ENCODE data around the gene ACYP2.

Gene ACYP2

DNA sequence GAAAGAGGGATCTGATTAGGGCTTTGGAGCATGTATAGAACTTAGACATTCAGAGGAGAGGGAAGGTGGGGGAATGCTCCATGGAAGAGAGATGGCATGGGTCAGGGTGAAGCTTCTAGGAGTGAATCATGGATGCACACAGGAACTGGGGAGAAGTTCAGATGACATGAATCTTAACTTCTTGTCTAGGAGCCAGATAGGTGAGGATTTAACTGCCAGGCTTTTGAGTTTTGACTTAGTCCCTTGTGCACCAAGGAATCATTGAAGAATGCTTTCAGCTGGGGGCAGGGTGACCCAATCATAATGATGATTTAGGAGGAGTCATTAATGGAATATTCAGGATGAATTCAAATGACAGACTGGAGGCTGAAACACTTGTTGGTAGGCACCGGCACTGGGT lies 48.7 kb downstream of the ACYP2 start:
- DNase-seq: no peak

DNA sequence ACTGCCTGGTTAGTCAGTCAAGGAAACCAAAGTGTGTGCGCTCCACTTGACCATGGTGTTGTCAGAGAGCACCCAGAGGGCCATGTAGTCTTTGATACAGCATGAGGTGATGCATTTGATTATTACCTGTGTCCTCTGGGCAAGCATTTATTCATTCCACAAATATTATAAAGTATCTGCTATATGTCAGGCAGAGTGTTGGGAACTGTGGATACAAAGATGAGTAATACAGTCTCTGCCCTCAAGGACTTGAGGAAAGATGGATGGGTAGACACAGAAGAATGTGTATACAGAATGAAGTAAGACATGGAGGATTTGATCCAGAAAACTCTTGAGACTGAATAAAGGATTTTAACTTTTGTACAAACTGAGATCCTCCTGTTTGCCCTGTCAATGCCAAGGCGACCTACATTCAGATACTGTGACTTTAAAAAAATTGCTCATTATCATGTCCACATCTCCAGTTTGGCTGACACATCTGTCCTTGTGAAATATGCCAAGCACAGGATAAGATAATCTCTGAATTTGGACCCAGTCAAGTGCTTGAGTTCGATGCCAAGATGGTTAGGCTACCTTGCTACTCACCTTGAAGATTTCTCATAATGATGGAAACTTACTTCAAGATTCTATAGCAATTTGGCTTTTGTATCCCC lies 50.8 kb downstream of the ACYP2 start:
- no peak for DNase-seq

DNA sequence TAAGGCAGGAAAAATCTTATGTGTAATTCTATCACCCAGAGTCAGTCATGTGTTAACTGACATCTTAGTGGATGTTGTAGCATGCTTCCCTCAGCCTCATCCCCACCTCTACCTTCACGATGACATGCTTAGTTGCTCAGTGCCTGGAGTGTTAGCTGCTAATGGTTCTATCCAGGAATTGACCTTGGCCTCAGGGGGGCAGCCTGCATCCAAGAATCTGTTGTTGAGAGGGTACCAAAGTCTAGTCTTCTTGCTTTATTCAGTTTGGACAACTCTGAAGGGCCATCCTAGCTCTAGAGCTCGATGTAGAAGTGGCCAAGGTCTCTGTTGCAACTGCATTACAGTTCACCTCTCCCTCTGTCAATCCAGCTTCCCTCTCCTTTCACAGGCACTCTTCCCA lies 61.2 kb downstream of the ACYP2 start:
- DNase-seq: peak; percentile 29 to 30

DNA sequence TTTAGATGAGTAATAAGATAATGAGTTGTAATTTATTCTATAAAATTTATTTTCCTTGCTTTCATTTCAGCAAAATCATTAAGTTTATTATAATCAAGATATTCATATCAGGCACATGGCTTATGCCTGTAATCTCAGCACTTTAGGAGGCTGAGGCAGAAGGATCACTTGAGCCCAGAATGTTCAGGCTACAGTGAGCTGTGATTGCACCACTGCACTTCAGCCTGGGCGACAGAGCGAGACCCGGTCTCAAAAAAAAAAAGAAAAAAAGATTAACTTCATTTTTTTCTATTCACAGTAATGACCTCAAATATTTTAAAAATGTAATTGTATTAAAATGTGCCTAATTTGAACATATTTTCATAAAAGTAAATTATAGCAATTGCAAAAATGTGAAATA lies 67.9 kb downstream of the ACYP2 start:
- DNase-seq: no peak

DNA sequence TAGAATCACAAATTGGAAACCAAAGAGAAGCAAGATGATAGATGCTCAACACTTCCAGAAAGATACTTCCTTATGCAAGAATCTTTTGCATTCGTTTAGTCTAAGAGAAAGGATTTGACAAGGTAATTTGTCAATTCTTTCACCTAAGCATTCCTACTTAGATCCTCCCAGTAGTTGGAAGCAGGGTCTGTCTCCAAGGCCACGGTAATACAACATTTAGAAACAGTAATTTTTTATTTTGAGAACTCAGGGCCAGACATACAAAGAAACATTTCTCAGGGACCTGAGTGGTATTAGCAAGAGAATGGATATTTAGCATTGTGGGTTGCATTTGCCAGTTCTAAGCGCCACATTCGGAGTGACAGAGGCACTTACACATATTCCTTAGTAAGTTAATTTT lies 68.6 kb downstream of the ACYP2 start:
- DNase-seq: no peak

DNA sequence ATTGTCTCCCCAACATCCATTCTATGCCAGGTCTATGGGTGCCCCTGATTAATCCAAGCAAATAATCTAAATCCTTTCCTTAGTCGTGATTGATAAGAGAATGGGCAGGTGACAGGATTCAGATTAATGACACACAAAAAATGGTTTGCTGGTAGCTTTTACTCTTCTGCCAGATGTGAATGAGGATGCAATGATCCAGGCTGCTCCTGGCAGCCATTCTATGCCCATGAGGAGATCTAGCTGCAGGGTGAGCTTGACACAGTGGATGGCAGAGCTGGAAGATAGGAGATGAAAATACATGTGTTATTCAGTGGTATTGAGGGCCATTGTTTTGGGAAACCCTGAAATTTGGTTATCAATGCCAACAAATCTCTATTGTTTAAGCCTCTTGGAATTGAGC lies 69.7 kb downstream of the ACYP2 start:
- DNase-seq: no peak

DNA sequence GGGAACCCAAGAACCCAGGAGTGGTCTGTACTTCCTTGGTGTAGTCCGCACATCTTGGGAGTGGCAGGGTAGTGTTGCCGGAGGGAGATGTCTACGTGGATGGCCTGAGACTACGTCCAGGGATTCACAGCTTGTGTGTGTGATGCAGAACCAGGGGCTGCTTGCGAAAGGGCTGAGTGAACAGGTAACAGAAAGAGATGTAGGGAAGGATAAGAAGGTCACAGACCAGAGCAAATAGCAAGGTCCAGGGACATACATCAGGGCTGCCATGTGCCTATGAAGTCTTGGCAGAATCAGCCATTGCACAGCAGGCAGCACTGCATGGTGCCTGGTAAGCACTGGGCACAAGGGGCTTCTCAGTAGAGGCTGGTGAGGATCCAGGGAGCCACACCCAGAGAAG lies 71.9 kb downstream of the ACYP2 start:
- no peak for DNase-seq

DNA sequence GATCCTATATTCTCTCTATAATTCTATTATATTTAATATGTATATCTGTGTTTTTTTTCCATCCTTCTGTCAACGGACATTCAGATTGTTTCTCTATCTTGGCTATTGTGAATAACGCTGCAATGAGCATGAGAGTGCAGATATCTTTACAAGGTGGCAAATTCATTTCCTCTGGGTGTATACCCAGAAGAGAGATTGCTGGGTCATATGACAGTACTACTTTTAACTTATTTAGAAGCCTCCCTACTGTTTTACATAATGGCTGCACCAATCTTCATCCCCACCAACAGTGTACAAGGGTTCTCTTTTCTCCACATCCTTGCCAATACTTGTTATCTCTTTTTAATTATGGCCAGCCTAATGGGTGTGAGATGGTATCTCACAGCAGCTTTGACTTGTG lies 74.1 kb downstream of the ACYP2 start:
- DNase-seq: no peak

DNA sequence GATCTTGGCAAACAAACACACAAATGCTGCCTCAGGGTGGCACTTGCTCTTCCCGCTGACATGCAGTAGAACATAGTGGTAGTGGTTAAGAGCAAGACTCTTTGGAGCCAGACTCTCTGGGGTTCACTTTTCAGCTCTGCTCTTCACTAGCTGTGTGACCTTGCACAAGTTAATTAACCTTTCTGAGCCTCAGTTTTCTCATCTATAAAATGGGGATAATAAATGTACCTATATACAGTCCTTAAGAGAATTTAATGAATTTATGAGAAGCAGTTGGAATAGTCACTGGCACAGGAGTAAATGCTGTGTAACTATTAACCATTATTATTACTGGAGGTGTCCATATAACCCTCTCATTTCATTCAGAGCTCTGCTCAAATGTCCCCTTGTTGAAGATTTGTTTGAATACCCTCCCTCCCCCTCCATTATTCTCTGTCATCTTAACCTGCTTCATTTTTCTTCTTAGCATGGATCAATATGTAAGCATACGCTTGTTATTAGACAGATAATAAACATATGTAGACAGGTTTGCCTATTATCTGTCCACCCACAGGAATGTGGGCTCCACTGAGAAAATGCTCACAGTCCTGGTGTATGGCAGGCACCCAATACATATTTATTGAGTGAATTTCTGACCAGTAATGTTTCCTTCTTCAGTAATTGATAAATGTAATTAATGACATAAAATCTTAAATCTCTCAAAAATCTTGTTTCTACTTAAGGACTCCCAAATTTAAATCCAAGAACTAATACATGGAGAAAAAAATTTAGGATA lies 76.1 kb downstream of the ACYP2 start:
- no peak for DNase-seq

DNA sequence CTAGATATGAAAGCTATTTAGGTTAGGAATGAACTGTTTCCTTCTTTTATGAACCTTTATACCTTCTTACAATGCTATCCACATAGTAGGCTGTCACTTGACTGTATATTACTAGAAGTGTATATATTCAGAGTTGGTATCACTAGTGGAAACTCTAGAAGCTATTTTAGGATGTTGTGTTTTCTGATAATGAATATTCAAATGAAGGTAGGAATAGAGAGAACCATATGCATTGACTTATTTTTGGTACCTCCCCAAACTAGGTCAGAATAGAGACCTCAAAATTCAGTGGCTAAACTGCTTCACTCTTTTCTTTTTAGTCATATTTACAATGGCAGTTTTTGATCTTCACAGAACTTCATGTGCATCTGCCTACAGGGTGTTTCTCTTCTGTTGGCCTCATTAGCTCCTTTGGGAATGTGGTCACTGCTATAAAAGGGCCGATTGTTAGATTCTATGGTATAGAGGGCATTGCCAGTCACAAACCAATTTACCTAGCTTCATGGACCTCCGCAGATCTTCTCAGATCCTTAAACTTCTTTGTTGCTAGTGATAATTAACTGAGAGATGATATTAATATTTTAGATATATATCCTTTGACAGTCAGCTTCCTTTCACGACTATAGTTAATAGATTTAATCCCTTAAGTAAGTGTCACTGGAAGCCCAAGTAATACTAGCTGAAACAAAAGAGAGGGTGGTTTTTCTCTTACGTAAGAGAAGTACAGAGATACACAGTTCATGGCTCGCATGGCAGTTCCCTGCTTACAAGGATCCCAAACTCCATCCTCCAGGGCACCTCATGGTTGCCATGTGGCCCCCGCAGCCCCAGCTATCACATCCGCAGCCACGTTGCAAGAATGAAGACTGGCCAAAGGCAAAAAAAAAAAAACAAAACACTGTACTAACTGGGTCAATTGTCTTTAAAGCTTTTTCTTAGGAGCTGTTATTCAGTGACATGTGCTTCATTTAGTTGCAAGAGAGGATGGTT lies 79.6 kb downstream of the ACYP2 start:
- DNase-seq: no peak

DNA sequence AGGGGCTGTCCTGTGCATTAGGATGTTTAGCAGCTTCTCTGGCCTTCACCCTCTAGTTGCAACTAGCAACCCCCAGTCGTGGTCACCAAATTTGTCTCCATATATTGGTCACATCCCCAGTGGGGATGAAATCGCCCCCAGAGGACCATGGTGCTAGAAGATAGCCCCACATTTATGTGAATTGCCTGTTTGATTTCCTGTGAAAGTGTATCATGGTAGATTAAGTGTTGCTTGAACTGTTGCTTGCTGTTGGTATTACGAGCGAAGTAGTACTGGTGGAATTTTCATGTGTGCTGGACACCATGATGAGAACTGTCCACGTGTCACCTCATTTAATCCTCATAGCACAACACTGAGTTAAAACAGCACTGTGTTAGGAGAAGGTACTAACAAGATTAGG lies 81.2 kb downstream of the ACYP2 start:
- DNase-seq: no peak

DNA sequence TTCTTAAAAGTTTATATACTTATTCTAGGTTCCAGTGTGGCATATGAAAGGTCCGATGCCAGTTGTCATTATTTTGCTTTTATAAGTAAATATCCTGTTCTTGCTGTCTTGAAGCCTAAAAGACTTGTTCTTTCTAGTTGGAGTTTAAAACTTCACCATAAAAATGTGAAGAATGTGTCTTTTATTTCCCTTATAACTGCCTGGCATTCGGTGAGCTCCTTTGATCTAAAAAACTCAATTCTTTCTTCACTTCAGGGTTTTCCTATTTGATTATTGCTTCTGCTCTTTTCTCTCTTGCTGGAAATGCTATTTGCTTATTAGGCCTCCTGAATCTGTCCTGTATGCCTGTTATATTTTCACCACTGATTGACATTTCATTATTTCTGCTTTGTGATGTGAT lies 89.1 kb downstream of the ACYP2 start:
- no peak for DNase-seq

DNA sequence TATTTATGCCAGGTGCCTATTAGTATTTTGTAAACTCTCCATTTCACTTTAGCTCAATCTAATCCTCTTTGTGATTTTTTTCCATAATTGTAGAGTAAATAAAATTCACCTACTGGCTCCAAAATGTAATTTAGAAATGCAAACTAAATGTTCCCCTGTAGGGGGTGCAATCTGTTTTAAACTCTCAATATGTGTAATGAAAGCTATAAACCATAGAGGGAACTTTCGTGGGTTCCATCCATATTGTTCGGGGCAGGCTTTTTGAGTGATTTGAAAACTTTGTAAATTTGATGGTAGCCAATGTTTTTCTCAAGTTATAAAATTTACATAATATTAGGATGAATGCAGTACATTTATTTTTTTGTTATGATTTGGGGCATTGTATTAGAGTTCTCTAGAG lies 91.2 kb downstream of the ACYP2 start:
- DNase-seq: peak in 1 of 2 donors; percentile 58

DNA sequence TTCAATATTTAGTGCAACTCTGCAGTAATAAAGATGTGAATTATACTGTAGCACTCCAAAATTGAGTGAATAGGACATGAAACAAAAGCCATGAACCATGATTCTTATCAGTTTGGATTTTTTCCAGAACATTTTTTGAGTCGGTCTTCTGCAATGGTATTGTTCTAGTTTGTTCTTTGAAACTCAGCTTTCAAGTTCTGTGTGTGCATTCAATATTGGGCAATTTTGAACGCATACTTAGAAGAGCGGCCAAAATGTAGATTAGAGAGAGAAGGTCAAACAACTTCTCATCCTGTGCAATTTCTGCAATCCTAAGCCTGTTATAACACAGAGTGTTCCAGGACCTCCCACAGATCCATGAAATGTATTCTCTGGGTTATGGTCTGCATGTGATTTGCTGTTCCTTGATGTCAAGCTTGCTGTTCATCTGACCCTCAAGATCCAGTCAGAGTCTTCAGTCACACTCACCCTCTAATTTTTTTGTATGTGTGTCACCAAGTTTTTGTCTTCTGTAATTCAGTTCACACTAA lies 92.3 kb downstream of the ACYP2 start:
- DNase-seq: no peak

DNA sequence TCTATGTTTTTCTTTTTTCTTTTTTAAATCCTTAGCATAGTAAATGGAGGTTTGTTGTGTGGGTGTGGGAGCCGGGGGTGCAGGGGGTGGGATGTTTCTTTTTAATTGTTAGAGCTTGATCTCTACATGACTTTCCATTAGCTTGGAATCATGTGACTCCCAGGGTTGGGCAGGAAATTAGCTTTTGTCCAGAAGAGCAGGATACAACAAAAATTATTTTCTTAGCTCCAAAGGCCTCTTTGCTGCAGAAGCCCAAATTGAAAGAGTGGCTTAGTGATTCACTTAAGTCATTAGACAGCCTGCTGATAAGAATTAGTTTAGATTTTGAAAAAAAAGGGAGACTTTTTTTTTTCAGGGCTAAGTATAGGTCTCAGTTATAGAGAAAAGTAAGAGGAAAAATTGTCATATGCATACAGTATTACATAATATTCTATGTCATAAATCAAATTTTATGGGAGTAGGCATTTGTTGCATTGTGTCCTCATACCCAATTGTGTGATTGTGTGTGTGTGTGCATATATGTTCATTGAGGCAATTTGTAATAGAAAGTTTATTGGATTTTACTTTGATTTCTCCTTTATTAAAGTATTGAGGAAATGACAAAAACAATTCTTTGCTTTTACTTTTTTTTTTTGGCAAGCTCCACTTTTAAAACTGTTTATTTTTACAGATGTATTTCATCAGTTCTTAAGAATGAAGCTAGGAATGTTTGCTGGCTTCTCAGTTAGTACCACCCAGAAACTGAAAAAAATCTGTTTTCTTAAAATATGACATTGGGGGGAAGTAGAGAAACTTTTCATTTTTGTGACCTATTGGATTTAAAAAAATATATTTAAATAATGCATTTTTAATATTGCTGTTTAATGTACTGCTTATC lies 93.2 kb downstream of the ACYP2 start:
- DNase-seq: no peak

DNA sequence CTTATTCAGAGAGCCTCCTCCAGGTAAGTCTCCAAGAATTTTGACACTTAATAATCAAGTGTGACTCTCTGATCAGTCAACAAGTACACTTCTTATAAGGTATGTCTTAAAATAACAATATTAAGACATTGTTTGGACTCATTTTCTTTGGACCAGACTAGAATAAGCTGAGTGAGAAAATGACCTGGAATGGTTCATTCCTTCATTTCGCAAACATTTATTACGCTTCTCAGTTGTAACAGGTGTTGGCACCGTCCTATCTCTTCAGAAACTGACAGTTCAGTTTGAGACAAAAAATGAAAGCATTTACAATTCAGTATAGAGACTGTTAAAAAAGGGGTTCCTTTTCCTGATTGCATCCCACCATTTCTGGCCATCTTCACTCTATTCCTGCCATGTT lies 94.0 kb downstream of the ACYP2 start:
- no peak for DNase-seq

DNA sequence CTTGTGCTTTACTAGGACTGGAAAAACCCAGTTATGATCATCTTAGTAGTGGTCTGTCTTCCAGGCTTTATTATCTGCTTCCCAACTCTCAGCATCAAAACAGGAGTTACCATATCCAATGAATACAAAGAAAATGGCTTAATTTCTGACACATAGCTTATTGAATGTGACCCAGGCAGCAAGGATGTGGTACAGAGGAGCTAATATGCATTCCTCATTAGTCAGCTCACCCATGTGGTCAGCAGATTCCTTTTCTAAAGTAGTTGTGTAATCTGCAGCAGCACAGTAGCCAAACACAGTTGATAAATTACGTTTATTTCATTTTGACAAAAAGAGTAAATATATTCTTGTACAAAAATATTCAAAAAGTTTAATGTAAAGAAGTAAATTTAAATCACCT lies 97.0 kb downstream of the ACYP2 start:
- DNase-seq: no peak

DNA sequence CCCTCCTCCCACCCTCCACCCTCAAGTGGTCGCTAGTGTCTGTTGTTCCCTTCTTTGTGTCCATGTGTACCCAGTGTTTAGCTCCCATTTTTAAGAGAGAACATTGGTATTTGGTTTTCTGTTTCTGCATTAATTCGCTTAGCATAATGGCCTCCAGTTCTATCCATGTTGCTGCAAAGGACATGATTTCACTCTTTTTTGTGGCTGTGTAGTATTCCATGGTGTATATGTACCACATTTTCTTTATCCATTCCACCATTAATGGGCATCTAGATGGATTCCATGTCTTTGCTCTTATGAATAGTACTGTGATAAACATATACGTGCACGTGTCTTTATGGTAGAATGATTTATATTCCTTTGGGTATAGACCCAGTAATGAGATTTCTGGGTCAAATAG lies 97.7 kb downstream of the ACYP2 start:
- no peak for DNase-seq

DNA sequence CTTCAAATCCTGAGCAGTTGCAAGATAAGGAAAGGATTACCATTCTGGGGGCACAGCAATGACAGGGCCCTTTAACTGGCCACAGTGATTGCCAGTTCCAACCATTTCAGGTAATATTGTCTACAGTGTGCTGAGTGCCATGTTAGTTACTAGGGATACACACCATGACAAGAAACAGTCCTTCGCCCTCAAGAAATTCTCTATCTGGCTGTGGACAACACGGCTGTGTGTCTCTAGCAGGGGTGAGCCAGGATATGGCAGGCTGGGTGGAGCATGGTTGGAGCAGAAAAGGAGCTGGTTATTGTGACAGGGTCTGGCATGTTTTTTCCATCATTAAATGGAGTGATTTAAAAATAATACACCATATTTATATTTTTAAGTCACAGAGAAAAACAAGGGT lies 109.6 kb downstream of the ACYP2 start:
- DNase-seq: no peak

DNA sequence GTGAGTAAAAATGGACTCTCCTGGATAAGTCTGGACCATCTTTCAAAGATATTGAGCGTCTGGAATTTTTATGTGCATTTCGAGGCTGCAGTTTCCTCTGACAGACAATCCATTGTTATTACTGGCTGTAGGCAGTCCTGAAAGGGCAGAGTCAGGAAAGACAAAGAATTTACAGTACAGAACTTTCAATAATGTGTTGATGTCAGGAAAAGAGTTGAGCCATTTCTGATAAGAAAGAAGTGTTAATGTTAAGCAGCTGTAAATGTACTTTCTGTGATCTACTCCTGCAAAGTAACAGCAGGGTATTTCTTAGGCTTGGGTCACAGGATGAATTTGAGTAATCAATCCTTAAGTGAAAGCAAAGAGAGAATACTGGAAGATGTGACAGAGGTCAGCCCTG lies 110.8 kb downstream of the ACYP2 start:
- peak in 1 of 2 donors; percentile 55 for DNase-seq

DNA sequence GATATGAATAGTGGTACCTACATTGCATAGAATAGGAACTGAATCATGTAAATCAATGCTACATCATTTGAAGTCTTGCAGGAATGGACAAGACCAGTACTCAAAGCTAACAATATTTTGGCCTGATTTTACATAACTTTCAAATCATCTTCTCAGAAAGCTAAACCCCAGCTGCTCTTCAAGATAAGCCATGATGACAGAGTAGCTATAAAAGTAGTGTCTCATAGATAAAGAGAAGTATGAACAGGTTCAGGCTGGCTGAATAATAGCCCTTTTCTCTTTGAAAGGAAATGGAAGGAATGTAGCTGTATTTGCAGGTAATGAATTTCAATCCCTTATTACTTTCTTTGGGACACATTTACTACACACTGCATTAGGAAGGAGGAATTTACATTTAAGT lies 112.4 kb downstream of the ACYP2 start:
- no peak for DNase-seq

DNA sequence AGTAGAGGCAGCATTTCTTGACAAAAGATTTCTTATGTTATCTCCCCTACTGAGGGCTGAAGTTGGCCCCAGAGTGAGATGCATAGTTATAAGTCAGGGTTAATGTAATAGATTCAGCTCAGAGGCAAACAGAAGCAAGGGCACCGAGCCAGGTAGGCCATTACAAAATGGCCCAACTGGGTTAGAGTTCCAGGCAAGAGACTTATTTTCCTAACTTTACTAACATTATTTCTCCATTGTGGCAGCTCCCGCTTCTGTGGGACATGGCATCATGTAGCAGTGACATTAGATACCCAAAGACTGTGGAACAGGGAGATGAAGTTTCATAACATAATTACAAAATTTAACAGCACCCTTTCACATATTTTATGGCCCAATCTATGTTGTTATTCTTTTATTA lies 113.5 kb downstream of the ACYP2 start:
- DNase-seq: no peak

Data from hippocampal formation (tissue), 2 donors.